Measurements from ENCODE around the gene PIP5K1A.
"Not testable (repeated sequence)": the region's sequence is repeated elsewhere in the genome, so short reads cannot be mapped to it uniquely, and the experiment has no call there.

PIP5K1A gene

DNA sequence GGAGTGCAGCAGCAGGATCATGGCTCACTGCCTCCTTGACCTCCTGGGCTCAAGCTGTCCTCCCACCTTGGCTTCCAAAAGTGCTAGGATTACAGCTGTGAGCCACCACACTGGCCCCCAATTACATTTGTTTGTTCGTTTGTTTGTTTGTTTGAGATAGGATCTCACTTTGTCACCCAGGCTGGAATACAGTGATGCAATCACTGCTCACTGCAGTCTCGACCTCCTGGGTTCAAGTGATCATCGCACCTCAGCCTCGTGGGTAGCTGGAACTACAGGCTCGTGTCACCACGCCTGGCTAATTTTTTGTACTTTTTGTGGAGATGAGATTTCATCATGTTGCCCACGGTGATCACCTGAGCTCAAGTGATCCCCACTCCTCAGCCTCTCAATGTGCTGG, 6.3 kb upstream of the PIP5K1A start:
- DNase-seq: no peak

GRCh38 chr1:151193304-151193703, 5.0 kb upstream of the PIP5K1A start:
- no peak for DNase-seq

- no peak for DNase-seq
These were observed 4.5 kb upstream of the PIP5K1A start for GRCh38 chr1:151193856-151194255.

- DNase-seq: not testable (repeated sequence)
These were observed 3.3 kb upstream of the PIP5K1A start for GRCh38 chr1:151194894-151195594.

- peak; percentile 72 for DNase-seq
These were observed 2.0 kb upstream of the PIP5K1A start for GRCh38 chr1:151196292-151196800.

GRCh38 chr1:151197863-151198253, 494 bp upstream of the PIP5K1A start:
- no peak for DNase-seq

- no peak for DNase-seq
These were observed 1.7 kb downstream of the PIP5K1A start for GRCh38 chr1:151199873-151200581.

DNA sequence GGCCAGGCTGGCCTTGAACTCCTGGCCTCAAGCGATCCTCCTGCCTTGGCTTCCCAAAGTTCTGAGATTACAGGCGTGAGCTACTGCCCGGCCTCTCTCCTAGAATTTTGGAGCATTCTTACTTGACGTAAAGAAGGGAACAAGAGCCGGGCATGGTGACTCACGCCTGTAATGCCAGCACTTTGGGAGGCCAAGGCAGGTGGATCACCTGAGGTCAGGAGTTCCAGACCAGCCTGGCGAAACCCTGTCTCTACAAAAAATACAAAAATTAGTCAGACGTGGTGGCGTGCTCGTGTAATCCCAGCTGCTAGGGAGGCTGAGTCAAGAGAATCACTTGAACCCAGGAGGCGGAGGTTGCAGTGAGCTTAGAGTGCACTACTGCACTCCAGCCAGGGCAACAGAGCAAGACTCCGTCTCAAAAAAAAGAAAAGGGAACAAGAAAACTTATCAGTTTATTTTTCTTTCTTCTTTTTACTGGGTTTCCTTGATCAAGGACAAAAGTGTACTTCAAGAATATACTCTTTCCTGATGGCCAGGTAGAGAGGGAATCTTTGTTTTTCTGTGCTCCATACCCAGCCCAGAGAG, 7.1 kb downstream of the PIP5K1A start:
- DNase-seq: not testable (repeated sequence)

DNA sequence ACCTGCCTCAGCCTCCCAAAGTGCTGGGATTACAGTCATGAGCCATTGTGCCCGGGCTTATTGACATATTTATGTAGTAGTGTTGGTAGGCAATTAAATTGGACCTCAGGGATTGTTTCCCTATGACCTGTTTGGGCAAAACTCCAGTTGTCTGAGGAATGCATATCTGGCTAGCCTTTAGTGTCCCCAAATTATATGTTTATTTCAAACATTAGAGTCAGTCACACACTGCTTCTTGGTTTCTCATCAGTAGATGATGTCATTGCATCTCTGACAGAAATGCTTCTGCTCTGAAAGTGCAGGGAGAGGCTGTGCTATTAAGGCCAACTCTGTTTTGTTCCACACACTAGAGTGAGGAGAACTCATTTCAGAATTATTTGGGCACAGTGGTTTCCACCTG, 12.5 kb downstream of the PIP5K1A start:
- no peak for DNase-seq

DNA sequence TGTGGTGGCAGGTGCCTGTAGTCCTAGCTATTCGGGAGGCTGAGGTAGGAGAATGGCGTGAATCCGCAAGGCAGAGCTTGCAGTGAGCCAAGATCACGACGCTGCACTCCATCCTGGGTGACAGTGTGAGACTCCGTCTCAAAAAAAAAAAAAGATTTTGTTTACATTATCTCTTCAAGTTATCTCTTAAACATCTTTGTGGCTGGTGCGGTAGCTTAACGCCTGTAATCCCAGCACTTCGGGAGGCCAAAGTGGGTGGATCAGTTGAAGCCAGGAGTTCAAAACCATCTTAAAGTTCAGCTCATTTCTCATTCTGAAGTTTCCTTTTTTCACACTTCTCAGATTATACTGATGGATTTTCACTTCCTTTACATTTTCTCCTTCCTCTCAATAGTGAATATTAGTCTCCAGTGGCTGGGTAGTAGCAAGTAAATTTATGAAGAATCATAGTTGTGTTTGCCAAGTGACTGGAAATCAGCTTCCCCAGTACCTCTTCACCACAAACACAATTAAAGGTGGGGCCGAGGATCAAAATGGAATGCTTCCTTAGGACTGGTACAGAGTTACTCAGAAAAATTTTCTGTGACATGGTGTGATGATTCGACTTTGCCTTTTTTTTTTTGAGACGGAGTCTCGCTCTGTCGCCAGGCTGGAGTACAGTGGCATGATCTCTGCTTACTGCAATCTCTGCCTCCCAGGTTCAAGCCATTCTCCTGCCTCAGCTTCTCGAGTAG, 13.8 kb downstream of the PIP5K1A start:
- DNase-seq: no peak

GRCh38 chr1:151213560-151213959, 15.2 kb downstream of the PIP5K1A start:
- no peak for DNase-seq

- DNase-seq: no peak
These were observed 23.3 kb downstream of the PIP5K1A start for GRCh38 chr1:151221616-151222015.

- DNase-seq: no peak
These were observed 23.8 kb downstream of the PIP5K1A start for GRCh38 chr1:151222130-151222529.

DNA sequence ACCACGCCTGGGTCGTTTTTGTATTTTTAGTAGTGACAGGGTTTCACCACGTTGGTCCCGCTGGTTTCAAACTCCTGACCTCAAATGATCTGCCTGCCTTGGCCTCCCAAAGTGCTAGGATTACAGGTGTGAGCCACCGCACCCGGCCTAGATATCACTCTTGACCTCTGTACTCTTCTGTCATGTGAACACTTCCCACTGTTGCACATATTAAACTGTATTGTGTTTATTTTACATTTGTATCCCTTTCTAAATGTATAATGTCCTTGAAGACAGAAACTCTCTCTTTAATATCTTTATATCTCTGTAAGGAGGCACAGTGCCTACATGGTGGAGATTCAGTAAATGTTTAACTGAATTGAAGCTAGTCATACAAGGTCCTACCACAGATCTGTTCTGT, 36.9 kb downstream of the PIP5K1A start:
- no peak for DNase-seq

- no peak for DNase-seq
These were observed 39.5 kb downstream of the PIP5K1A start for GRCh38 chr1:151237678-151238466.

- peak; percentile 22 for DNase-seq
These were observed 40.1 kb downstream of the PIP5K1A start for GRCh38 chr1:151238467-151238739.

GRCh38 chr1:151242442-151242841, 44.1 kb downstream of the PIP5K1A start:
- DNase-seq: no peak

DNA sequence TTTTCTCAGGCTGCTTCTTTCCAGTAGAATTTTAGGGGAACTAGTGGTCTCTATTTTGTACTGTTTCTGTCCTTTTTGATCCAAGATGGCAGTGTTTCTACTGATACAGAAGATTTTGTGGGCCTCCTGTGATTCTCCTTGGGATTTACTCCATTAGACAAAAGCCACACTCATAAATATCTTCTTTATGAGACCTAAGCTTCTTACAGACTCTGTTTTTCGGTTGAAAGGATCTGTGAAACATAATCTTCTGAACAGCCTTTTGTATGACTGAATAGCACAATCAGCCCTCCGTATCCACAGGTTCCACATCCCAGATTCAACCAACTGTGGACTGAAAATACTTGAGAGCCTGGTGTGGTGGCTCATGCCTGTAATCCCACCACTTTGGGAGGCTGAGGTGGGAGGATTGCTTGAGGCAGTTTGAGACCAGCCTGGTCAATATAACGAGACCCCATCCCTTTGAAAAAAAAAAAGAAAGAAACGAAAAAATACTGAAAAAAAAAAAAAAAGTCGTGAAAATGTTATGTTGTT, 45.4 kb downstream of the PIP5K1A start:
- DNase-seq: no peak

GRCh38 chr1:151246786-151247185, 48.4 kb downstream of the PIP5K1A start:
- no peak for DNase-seq

GRCh38 chr1:151251656-151252470, 53.5 kb downstream of the PIP5K1A start:
- peak; percentile 53 for DNase-seq

Data from right hindlimb (tissue), 1 donor.